HG03439 (cell line): ENCODE measurements around the gene NUCB1.
A peak's percentile ranks its signal among the peaks of the same experiment; 100 is the strongest.
"Not testable (repeated sequence)": the region's sequence is repeated elsewhere in the genome, so short reads cannot be mapped to it uniquely, and the experiment has no call there.

Experiments
- ATAC-seq: cut with Tn5 transposase; IDR thresholded peaks from one replicate; pipeline ENCODE4 v1.9.1; 2021; ENCODE audit warnings: mild to moderate bottlenecking, moderate library complexity; ENCODE audit not compliant: unreplicated experiment

The NUCB1 gene

GRCh38 chr19:48899781-48900476 lies at the start of gene NUCB1:
Gene NUCB1, plus strand, starts transcription at chr19:48900312. Its CDS starts 485 bp downstream, at chr19:48900797.
- peak; percentile 80 for ATAC-seq

GRCh38 chr19:48852292-48852691 lies 47.8 kb upstream of the NUCB1 start:
- no peak for ATAC-seq

GRCh38 chr19:48853483-48853882 lies 46.6 kb upstream of the NUCB1 start:
- no peak for ATAC-seq

GRCh38 chr19:48854103-48854502 lies 46.0 kb upstream of the NUCB1 start:
- ATAC-seq: no peak

- no peak for ATAC-seq
Observed at GRCh38 chr19:48856921-48857320, 43.2 kb upstream of the NUCB1 start.

- ATAC-seq: no peak
Observed at GRCh38 chr19:48858984-48859710, 41.0 kb upstream of the NUCB1 start.

DNA sequence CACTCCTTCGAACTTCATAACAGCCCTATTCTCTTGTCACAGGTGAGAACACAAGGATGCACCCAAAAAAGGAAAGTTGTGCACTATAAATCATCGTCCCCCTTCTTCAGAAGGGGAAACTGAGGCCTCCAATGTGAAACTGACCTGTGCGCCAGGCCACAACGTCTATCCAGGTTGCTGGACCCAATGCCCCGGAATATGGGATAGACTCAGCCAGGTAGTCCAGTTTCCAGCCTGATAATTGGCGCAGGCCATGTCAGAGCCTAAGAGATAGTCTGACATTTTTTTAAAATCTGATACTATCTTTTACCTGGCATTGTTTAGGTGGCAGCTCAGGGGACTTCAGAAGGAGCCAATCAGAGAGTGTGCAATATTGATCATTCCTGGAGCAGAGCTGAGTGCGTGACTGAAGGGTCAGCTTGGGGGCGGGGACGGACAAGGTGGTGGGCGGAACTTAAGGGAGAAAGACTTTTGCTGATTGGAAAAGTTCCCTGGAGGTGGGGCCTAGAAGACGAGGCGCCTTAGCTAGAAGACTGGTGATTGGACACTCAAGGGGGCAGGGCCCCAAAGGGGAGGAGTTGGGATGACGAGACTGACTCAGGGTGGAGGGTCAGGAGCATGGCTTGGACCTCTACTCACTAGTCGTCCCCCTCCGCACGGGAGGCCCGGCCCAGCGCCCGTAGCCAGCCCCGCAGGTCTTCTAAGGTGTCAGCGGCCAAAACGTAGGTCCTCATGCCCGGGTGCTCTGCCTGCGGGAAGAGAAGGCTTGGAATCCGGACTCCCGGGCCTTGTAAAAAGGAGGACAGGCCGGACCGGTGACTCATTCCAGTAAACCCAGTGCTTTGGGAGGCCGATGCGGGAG lies 40.2 kb upstream of the NUCB1 start:
- ATAC-seq: no peak

- ATAC-seq: no peak
Observed at GRCh38 chr19:48861313-48861712, 38.8 kb upstream of the NUCB1 start.

- no peak for ATAC-seq
Observed at GRCh38 chr19:48862827-48863226, 37.3 kb upstream of the NUCB1 start.

DNA sequence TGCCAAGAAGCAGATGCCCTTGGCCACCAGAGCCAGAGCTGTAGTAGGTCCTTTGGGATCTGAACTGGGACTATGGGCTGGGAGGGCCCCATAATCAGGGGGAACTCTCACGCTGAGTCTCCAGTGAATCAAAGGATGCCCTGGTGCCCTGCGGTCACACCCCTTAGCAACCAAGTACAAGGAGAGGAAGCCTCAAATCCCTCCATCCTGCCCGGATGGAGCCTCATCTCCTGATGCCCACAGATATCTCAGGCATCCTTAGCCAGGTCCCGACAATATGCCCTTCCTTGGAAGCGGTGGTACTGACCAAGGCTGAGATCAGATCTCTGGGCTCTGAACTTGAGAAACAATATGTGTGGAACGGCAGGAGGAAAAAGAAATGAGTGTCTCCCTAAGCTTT lies 33.4 kb upstream of the NUCB1 start:
- ATAC-seq: no peak

GRCh38 chr19:48867123-48867745 lies 32.9 kb upstream of the NUCB1 start:
- ATAC-seq: no peak

DNA sequence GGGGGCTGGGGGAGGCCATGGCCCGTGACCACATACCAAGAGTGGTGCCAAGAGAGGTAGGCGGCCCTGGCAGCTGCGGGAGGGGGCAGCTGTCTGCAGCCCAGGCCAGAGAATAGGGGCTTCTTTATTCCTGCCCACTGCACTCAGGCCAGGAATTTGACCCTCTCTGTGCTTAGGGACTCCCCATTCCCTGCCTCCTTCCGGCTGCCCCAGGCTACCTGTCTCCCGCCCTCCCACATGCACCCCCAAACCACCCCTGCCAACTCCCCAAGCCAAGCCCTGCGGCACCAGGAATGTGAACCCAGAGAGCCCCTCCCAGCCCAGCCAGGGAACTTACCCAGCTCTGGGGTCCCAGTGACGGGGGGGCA lies 32.4 kb upstream of the NUCB1 start:
- no peak for ATAC-seq

DNA sequence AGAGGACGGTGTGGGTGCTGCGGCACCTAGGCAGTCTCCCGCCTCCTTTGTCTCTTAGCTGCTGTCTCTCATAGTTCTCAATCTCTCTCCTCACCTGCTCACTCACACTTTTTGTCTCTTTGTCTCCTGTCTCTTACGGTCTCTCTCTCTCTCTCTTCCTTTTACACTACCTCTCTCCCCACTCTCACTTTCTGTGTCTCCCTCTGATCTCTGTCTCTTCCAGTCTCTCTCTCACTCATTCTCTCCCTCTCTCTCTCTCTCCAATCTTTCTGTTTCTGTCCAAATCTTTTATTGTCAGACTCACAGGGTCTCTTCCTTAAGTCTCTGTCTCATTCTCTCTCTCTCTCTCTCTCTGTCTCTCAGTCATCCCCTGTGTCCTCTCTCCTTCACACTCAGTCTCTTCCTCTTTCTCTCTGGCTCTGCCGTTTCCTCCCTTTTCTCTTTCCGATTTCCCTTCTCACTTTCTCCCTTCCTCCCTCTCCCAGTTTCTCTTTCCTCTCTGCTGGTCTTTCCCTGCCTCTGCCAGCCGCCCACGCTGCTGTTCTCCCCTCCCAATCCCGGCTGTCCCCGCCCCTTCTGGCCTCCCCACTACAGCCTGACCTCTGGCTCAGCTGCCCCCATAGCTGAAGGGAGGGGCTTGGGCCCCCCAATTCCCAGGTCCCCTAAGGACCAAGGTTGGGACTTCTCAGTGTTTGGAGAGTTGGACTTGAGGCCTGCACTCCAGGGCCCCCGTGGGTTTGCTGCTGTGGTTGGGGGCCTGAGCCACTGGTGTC lies 31.8 kb upstream of the NUCB1 start, which contains the start of gene PLEKHA4:
TSS of gene PLEKHA4 (minus strand) at position 504 of the 773 bp plus-strand sequence. CDS start 997 bp downstream, outside the sequence.
- ATAC-seq: no peak

GRCh38 chr19:48870048-48870447 lies 30.1 kb upstream of the NUCB1 start:
- ATAC-seq: no peak

DNA sequence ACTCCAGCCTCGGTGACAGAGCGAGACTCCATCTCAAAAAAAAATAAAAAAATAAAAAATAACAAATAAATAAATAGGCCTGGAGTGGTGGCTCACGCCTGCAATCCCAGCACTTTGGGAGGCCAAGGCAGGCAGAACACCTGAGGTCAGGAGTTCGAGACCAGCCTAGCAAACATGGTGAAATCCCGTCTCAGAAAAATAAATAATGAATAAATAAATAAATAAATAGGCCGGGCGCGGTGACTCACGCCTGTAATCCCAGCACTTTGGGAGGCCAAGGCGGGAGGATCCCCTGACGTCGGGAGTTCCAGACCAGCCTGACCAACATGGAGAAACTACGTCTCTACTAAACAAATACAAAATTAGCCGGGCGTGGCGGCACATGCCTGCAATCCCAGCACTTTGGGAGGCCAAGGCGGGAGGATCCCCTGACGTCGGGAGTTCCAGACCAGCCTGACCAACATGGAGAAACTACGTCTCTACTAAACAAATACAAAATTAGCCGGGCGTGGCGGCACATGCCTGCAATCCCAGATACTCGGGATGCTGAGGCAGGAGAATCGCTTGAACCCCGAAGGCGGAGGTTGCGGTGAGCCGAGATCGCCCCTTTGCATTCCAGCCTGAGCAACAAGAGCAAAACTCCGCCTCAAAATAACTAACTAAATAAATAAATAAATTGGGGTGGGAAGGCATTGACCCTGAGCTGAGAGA lies 28.5 kb upstream of the NUCB1 start:
- not testable (repeated sequence) for ATAC-seq

GRCh38 chr19:48872182-48872883 lies 27.8 kb upstream of the NUCB1 start, which contains the start of gene PPP1R15A:
Gene PPP1R15A, plus strand, starts transcription at chr19:48872421. Its CDS starts 813 bp downstream, at chr19:48873234.
- ATAC-seq: peak; percentile 54

DNA sequence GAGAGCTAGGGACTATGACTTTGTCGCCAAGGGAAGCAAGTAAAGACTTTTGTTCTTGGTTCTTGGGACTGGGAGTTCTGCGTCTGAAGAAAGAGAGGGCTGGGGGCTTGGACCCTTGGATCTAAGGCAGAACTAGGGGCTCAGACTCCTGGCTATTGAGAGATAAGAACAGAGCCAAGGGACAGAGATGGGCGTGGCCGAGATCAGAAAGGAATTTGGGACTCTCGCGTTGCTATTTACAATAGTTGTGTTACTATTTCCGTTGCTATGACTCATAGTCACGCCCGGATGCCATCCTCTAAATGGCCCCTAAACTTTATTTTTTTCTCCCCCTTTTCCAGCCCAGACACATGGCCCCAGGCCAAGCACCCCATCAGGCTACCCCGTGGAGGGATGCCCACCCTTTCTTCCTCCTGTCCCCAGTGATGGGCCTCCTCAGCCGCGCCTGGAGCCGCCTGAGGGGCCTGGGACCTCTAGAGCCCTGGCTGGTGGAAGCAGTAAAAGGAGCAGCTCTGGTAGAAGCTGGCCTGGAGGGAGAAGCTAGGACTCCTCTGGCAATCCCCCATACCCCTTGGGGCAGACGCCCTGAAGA lies 27.1 kb upstream of the NUCB1 start:
- ATAC-seq: peak; percentile 16

- no peak for ATAC-seq
Observed at GRCh38 chr19:48873476-48874302, 26.4 kb upstream of the NUCB1 start.
